ENCODE results near the gene LYST.

- TF ChIP-seq CTCF (IDR thresholded peaks at IDR 0.05 in 8 of 11, conservative IDR thresholded peaks at IDR 0.05 in 3 of 11), result no peak
- no peak for TF ChIP-seq POLR2AphosphoS5 (IDR thresholded peaks at IDR 0.05)
Measured at GRCh38 chr1:235906436-235906835, 39.7 kb upstream of the LYST start.

Measured in spleen (tissue), 7 donors.